Occipital lobe (tissue), 2 donors: ENCODE data around the gene KLKB1. TPM values are rescaled to one million over a fixed set of nuclear protein-coding genes. Genes with fewer than 3 reads are reported as not detected.

Source experiments
- DNase-seq: peaks from one replicate; lab custom pipeline; 2025; lab: John Stamatoyannopoulos, UW
- total RNA-seq: library from RNA; depleted of rRNA; stranded (reverse); fragments of >200 nt; gene quantifications from one replicate; pipeline ENCODE4 v1.2.3, GENCODE V29; 2014

KLKB1 gene
- total RNA-seq, 1 donor from 2014 or later, result 0.62 TPM

- no peak for DNase-seq
These were observed 80.6 kb downstream of the KLKB1 start for GRCh38 chr4:186307916-186308315.

Other genes with a start within 250 kb of the KLKB1 start
- 1.9 TPM for gene TLR3, start 158.4 kb upstream of the KLKB1 start, total RNA-seq
- 38.8 TPM for gene FAM149A, start 122.8 kb upstream of the KLKB1 start, total RNA-seq
- gene CYP4V2, start 35.9 kb upstream of the KLKB1 start, total RNA-seq, result 7.2 TPM
- not detected for gene F11, start 38.7 kb downstream of the KLKB1 start, total RNA-seq